SK-N-SH treated with all-trans-retinoic acid at 6 μM for 48 hours (cell line): Measurements from ENCODE around the gene SMIM1.

Source experiments
- PATZ1 ChIP-seq: fragments of 250-450 bp; sonication (Bioruptor Pico); IDR thresholded peaks from 2 replicates; pipeline ENCODE4 v1.8.0; 2020; ENCODE audit warnings: mild to moderate bottlenecking, moderate library complexity, borderline replicate concordance
- POU6F1 ChIP-seq: fragments of 250-450 bp; sonication (Bioruptor Pico); IDR thresholded peaks from 2 replicates; pipeline ENCODE4 v1.8.0; 2021; ENCODE audit warnings: low read depth, mild to moderate bottlenecking, moderate library complexity, borderline replicate concordance
- SNAI2 ChIP-seq: fragments of 250-450 bp; sonication (Bioruptor Pico); IDR thresholded peaks from 2 replicates; pipeline ENCODE4 v1.5.0; 2020; ENCODE audit warnings: mild to moderate bottlenecking, moderate library complexity
- TCF4 ChIP-seq: fragments of 250-450 bp; sonication (Bioruptor Pico); IDR thresholded peaks from 2 replicates; pipeline ENCODE4 v1.8.0; 2021; ENCODE audit warnings: mild to moderate bottlenecking, moderate library complexity, borderline replicate concordance
- TOX ChIP-seq: fragments of 250-450 bp; sonication (Bioruptor Pico); IDR thresholded peaks from 2 replicates; pipeline ENCODE4 v1.8.0; 2021; ENCODE audit warnings: mild to moderate bottlenecking, moderate library complexity, borderline replicate concordance
- ZC3H10 ChIP-seq: fragments of 250-450 bp; sonication (Bioruptor Pico); IDR thresholded peaks from 2 replicates; pipeline ENCODE4 v1.5.1; 2021; ENCODE audit warnings: mild to moderate bottlenecking, moderate library complexity

- no peak for TF ChIP-seq POU6F1 (CRISPR knock-in tag)
- no peak for TF ChIP-seq PATZ1 (CRISPR knock-in tag)
- no peak for TF ChIP-seq TOX
- TF ChIP-seq ZC3H10 (CRISPR knock-in tag): no peak
- no peak for TF ChIP-seq TCF4 (CRISPR knock-in tag)
- TF ChIP-seq SNAI2: no peak
Observed at GRCh38 chr1:3743826-3744225, 28.7 kb upstream of the SMIM1 start.
